HG03521 (cell line): ENCODE results near the gene ISM1.

ENCODE experiments used
- ATAC-seq: cut with Tn5 transposase; IDR thresholded peaks from one replicate; pipeline ENCODE4 v1.9.1; 2021; ENCODE audit warnings: mild to moderate bottlenecking, moderate library complexity; ENCODE audit not compliant: unreplicated experiment

ISM1 gene

DNA sequence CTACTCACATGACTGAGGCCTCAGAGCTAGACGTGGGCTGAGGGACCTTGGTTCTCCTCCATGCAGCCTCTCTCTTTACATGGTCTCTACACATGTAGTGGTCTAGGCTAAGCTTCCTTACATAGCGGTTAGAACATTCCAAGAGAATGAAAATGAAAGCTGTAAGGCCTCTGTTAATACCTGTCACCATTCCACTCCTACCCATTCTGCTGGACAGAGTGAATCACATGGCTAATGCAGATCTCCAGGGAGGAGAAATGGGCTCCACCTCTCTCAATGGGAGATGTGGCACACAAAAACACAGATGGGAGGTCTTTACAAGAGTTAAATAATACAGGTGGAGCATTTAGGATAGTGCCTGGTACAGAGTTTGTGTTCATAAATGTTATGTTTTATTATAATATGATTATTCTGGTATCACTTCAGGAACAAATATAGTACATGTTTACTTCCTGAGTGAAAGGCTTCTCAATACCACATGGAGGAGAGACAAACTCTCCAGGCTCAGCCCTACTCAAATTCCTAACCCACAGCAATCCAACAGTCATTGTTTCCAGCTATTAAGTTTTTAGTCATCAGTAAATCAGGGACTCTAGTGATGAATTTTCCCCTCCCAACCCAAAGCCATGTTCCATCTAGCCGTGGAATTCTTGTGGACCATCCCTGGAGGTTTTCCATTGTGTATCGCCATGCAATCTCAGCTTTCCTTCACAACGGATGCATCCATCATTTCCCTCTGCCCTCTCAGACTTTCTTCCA, 57.9 kb downstream of the ISM1 start:
- ATAC-seq: no peak

DNA sequence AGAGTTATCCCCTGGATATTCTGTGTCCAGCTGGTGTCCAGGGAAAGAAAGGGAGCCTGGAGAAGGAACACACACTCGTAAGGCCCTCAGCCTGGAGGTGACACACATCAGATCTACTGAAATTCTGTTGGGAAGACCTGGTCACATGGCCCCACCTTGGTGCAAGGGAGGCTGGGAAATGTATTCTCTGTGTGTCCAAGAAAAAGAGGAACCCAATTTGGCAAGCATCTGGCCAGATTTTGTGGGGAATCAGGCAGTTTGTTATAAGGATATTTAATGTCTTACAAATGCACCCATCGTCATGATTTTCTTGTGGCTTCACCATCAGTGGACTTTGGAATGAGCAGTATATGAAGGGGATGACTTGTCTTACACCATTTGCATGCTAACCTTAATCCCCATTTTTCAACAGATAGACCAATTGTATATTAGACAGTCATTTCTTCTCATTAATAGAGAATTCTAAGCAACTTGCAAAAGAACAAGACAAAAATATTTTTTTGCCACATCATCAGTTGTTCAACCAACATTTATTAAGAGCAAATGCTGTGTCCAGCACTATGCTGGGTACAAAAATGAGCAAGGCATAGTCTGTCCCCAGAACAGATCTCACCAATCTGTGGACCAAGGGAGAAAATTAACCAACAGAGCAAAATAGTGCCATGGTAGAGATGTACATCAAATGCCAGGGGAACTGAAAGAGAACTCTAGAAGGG, 59.7 kb downstream of the ISM1 start:
- ATAC-seq: no peak

DNA sequence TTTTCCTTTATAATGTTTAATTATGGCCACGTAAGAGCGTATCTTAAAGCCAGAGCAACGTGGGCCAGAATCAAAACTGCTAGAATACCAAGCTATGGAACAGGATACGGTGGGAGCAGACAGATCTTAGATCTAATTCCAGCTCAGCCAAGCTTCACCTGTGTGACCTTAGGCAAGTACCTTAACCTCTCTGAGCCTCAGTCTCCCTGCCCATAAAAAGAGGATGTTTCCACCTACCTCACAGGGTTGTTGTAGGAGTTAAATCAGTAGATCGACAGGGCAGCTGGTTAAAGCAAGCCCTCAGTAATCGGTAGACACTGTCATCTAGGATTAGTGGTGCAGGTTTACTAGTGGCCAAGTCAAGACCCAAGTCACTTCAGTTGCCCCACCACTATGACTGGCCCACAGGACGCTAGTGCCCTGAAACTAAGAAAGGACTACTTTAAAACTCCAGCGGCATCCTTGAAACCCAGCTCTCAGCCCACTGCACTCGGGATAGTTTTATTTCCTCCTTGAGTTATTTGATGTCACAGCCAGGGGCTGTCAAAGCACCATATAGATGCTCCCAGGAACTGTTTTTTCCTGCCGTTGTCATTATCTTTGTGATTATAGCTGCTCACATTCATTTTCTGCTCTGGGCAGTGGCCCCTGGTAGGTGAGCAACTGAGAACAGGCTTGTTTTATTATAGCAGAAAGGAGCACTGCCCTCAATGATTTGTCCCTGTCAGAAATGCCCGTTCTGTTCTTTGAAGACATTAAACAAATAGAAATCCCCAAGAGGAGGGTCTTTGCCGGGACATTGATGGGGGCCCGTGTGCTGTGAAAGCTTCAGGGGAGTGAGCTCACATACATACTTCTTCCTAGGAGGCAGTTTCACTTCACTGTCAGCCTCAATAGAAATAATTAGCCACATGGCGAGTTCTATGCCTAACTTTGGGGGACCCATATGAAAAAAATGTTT, 63.1 kb downstream of the ISM1 start:
- ATAC-seq: no peak

- ATAC-seq: no peak
Measured at GRCh38 chr20:13284830-13285229, 63.8 kb downstream of the ISM1 start.

GRCh38 chr20:13285408-13285807, 64.3 kb downstream of the ISM1 start:
- ATAC-seq: no peak

GRCh38 chr20:13286052-13286451, 65.0 kb downstream of the ISM1 start:
- ATAC-seq: no peak

GRCh38 chr20:13286607-13287006, 65.5 kb downstream of the ISM1 start:
- no peak for ATAC-seq

GRCh38 chr20:13288357-13288756, 67.3 kb downstream of the ISM1 start:
- ATAC-seq: no peak

DNA sequence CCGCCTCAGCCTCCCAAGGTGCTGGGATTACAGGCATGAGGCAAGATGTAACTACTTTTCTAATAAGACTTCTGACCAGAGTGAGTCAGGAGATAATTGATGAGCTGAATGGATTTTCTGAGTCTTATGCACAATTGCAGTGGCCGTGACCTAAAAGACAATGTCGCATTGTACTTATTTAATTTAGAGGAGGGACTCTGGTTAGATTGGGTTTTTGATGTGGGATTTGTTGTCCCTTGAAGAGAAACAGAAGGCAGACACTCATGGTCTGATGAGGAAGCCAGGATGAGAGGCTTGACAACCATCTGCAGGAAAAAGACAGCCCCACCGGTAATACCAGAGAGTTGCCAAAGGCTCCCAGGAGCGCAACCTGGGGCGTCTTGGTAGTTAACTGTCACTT, 68.0 kb downstream of the ISM1 start:
- no peak for ATAC-seq

DNA sequence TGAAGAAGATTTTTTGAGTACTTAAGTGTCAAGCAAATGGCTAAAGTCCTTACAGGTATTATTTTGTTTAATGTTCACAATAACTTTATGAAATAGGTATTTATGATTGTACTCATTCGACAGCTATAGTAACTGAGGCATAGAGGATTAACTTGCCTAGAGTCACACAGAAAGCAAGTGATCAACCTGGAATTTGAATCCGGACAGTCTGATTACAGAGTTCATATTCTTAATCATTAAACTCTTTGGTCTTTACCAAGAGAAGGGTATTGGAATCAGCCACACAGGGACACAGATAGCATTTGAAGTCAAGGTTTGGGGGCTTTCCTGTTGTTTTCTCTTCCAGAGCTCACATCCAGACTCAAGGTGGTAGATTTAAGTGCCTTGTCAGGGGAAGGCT, 69.7 kb downstream of the ISM1 start:
- no peak for ATAC-seq

DNA sequence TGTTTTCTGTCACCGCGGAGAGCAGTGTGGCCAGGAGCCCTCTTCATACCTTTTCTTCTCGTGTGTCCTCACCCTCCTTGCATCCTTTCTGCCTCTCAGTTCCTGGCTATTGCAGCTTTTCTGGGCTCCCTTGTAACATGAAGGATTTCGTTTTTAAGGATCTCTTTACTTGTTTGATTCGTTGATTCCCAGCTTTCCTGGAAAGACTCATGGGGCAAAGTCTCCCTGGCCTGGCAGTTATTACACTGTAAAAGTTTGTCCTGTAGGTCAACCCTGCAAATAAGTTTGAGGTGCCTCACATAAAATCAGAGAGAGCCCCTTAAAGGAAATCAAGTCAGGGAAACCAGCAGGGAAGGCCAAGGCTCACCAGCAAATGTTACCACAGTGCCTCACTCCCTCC, 70.1 kb downstream of the ISM1 start:
- no peak for ATAC-seq

GRCh38 chr20:13292201-13292885, 71.3 kb downstream of the ISM1 start:
- ATAC-seq: no peak

GRCh38 chr20:13294522-13294921, 73.4 kb downstream of the ISM1 start:
- ATAC-seq: no peak

DNA sequence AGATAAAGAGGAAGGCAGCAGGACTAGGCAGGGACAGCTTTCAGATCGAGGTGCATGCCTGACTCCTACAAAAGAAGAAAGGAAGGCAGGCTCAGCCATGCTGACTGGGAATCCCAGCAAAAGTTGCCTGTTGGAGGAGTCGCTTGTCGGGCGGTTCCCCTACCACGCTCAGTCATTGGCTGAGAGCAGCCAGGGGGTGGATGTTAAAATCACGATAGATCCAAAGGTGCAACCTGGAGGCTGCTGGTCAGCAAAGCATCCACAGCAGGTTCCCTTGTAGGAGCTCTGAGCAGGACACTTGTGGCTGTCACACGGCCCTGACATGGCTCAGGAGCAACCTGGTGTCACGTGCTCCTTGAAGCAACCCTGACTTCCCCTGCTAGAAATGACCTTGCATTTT, 74.6 kb downstream of the ISM1 start:
- ATAC-seq: no peak

DNA sequence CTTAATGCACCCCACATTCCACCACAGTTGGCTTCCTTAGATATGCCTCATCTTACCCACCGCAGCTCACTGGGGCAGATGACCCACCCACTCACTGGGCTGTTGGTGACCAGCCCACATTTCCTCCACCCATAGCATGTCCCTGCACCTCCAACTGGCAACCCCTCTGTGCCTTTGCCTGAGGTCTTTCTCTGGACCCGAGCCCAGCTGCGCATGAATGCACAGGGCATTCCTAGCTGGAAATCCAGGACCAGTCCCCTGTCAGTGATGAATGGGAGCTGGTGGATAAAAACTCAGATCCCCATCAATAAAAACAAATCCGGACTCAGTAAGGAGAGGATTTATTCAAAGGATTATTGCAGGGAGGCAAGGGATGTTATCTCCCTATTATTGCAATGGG, 75.0 kb downstream of the ISM1 start:
- ATAC-seq: no peak

- no peak for ATAC-seq
Measured at GRCh38 chr20:13297147-13297899, 76.2 kb downstream of the ISM1 start.

DNA sequence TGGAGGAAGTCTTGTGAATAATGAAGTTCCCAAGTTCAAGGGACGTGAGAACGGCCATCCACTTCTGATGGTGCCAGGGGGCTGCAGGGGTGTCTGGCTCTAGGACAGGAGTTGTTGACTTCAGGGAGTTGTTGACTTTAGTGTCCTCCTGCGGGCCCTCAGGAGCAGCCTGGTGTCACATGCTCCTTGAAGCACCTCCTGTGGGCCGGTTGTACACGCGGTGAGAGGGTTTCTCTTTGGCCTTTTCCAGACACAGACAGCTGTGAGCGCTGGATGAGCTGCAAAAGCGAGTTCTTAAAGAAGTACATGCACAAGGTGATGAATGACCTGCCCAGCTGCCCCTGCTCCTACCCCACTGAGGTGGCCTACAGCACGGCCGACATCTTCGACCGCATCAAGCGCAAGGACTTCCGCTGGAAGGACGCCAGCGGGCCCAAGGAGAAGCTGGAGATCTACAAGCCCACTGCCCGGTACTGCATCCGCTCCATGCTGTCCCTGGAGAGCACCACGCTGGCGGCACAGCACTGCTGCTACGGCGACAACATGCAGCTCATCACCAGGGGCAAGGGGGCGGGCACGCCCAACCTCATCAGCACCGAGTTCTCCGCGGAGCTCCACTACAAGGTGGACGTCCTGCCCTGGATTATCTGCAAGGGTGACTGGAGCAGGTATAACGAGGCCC, 77.8 kb downstream of the ISM1 start:
- ATAC-seq: no peak

DNA sequence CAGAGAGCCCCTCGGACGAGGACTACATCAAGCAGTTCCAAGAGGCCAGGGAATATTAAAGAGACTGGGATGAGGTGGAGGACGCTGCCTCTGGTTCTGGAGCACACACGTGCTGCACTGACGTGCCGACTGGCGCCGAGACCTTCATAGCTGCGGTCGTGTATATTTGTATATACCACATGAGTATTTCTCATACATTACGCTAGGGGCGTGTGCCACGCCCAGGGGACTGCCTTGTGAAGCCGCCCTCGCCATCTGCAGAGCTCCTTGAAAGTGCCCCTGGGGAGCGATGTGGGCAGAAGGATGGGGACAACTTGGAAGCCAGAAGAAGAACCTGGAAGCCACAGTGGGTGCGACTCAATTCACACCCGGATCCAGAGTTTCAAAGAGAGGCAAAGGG, 78.3 kb downstream of the ISM1 start:
- ATAC-seq: no peak

GRCh38 chr20:13301596-13301995, 80.5 kb downstream of the ISM1 start:
- ATAC-seq: no peak
